NCI-H526 (cell line): ENCODE measurements around the gene SCN1B.
"Not testable (repeated sequence)": the region's sequence is repeated elsewhere in the genome, so short reads cannot be mapped to it uniquely, and the experiment has no call there.

ENCODE experiments used
- DNase-seq, 2 experiments: peaks; one replicate each; lab custom pipeline; 2025; lab: John Stamatoyannopoulos, UW

Gene SCN1B

DNA sequence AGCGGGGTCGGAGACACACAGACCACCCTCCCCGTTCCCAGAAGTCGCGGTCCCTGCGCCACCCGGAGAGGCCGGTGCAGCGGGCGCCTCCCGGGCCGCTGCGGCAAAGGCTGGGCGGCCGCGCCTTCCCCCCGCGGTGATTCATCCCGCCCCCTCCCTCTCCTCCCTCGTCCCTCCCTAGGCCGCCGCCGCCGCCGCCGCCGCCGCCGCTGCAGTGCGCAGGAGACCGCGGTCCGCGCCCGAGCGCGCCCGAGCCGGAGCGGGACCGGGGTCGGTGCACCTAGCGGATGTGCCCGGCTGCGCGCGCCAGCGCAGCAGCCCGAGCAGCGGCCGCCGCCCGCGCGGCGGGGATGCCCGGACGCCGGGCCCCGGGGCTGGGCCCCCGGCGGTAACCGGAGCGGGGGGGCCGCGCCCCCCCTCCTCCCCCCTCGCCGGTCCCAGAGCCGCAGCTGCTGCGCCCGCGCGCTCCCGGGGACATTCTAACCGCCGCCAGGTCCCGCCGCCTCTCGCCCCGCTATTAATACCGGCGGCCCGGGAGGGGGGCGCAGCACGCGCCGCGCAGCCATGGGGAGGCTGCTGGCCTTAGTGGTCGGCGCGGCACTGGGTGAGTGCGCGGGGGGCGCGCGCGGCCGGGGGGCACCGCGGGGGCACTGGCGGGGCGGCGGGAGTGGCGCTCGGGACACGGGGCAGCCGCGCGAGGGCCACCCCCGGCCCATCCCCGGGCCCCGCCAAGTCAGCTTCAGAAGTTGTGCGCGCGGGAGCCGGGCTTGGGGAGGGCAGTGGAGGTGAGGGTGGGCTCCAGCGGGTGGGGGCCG is at the start of gene SCN1B:
SCN1B (plus strand) TSS at position 214 of the 815 bp plus-strand sequence; CDS start at position 565, 351 bp downstream.
- peak in 1 of 2 experiments; percentile 83 for DNase-seq

DNA sequence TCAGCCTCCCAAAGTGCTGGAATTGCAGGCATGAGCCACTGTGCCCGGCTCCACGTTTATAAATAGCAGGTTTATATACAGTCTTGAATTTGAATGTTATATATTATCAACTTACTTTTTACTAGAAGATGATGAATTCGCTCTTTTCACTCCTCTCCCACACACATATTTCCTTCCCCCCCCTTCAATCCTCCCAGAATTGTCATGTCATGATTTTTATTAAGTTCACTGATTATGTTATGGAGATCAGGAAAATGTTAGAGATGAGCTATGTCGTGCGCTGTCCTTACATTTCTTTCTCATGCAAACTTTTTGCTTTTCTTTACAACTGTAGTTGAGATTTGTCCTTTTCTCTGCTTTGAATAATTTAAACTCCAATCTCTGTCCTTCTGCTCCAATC is 48.0 kb upstream of the SCN1B start:
- DNase-seq = no peak

- DNase-seq = no peak
Measured at GRCh38 chr19:34983786-34984185, 46.5 kb upstream of the SCN1B start.

- DNase-seq = no peak
Measured at GRCh38 chr19:34984287-34984686, 46.0 kb upstream of the SCN1B start.

GRCh38 chr19:34985249-34986022 is 44.8 kb upstream of the SCN1B start:
- no peak for DNase-seq

DNA sequence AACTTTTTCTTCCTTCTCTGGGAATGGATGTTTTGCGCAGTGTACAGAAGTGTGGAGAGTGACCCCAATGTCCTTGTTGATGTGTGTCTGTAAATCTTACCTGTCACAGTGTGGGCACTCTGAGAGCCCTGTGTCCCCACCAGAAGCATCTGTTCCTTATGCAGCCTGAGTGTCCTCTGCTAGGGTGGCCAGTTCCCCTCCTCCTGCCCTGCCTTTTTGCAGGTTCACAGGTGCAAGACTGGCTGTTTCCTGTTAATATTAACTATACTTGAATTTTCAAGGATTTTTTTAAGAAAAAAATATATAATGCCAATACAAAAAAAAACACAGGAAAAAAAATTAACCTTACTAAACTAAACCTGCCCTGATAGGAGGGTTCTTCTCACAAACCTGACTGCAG is 42.2 kb upstream of the SCN1B start:
- no peak for DNase-seq

GRCh38 chr19:34989298-34989697 is 41.0 kb upstream of the SCN1B start:
- no peak for DNase-seq

- DNase-seq = no peak
Measured at GRCh38 chr19:34990578-34991192, 39.6 kb upstream of the SCN1B start.

DNA sequence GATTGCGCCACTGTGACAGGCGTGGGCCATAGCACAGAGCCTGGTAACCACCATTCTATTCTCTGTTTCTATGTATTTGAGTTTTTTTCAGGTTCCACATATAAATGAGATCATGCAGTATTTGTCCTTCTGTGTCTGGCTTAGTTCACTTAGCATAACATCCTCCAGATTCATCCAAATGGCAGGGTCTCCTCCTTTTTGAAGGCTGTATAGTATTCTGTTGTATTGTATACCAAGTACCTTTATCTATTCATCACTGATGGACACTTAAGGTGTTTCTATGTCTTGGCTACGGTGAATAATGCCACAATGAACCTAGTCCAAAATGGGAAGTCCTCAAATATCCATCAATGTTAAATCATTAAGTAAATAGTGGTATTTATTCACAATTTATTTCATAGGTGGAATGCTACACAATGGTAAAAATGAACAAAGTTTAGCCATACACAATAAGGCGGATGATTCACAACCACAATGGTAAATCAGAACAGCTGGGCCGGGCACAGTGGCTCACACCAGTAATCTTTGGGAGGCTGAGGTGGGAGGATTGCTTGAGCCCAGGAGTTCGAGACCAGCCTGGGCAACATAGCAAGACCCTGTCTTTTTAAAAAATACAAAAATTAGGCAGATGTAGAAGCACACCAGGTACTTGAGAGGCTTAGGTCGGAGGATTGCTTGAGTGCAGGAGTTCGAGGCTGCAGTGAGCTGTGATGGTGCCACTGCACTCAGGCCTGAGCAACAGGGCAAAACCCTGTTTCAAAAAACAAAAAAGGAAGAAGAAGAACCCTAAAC is 38.5 kb upstream of the SCN1B start:
- DNase-seq = no peak

- DNase-seq = not testable (repeated sequence)
Measured at GRCh38 chr19:34992582-34992981, 37.7 kb upstream of the SCN1B start.

DNA sequence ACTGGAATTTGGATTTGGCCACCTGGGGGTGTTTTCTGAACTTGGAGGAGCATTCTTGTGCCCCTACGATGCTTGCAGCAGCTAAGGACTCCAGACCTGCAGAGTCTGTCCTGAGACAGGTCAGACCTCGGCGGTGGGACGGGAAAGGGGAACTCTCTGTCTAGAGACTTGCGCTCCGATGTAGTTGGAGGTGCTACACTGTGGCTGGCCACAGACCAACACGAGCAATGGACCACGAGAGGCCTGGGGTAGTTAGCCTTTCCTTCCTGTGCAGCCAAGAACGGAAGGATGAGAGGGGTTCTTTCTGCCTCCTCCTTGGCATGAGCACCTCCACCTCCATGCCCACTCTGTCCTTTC is 36.0 kb upstream of the SCN1B start:
- DNase-seq = no peak

GRCh38 chr19:34994643-34995541 is 35.4 kb upstream of the SCN1B start:
- DNase-seq = no peak

- no peak for DNase-seq
Measured at GRCh38 chr19:34995551-34995950, 34.7 kb upstream of the SCN1B start.

DNA sequence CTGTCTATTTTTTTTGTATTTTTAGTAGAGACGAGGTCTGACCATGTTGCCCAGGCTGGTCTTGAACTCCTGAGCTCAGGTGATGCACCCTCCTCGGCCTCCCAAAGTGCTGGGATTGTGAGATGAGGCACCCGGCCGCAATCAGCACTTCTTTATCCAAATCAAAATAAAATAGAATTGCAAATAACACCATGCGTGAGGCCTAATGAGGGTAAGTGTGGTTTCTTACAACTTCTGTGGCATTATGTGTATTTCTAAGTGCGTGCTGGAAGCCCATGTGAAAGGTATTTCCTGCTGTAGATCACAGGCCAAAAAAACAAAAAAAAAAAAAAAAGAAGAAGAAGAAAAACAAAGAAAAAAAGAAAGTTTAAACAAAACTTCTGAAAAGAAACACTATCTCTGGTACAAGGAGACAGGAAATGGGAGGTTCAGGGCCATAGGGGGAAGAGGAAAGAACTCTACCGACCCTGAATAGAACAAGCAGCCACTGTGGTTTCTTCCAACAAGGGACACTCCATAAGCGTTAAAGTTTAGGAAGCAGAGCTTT is 33.1 kb upstream of the SCN1B start:
- DNase-seq = no peak

- DNase-seq = not testable (repeated sequence)
Measured at GRCh38 chr19:34998224-34998623, 32.0 kb upstream of the SCN1B start.

DNA sequence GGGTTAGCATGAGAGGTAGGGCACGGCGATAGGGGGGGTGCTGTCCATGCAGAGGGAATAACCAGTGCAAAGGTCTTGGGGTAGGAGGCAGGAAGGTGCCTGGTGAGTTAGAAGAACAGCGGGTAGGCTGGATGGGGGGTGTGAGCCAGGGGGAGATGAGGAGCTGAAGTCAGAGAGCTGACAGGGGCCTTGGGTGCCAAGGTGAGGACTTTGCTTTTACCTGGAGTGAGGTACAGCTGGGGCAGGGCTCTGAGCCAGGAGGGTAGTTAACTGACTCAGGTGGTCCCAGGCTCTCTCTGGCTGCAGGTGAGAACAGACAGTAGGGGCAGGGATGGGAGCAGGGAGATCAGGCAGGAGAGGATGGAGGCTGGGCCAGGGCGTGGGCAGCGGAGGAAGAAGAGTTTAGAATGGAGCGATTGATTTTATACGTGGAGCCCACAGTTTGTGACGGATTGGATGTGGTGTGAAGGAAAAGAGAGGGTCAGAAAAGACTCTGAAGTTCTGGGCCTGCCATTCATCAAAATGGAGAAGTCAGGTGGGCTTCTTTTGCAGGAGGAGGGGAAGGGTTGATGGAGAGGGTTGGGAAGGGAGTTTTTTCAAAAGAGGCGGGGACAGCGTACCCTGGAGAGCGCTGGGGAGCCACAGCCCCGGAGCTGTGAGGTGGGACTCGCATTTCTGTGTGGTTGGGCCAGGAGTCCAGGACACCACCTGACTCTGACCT is 31.3 kb upstream of the SCN1B start:
- DNase-seq = peak in 1 of 2 experiments; percentile 17

DNA sequence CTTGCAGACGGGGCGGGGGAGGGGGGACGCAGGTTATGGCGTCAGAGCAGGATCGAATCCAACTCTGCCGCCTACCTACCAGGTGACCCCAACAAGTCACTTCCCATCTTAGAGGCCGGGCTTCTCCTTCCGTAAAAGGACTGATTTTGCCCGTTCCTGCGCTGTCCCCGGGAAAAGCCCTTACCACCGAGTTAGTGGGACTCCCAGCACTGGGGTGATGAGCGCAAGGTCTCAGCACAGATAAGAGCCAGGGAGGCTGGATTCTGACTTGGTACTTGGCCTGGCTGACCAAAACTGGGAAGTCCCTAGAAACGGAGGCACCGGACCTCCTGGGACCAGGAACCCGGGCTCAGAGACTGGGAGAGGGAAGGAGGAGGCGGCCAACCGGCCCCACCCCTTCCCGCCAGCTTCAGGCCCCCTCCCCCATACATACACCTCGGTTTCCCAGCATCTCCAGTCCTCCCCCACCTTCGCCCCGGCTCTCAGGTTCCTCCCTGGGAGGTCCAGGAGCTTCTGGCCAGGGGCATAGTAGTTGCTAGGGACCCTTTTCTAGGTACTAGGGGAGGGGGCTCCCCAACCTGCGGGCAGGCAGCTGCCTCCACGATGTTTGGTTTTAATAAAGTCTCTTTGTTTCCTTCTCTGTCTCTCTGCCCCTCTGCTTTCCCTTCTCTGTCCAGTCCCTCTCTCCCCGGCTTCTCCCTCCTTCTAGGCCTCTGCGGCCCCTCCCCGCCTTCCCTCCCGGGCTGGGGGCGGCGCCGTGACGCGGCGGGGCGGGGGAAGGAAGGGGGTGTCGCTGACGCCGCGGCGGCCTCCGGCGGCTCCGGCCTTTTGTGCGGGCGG is 30.6 kb upstream of the SCN1B start, which contains the start of gene GRAMD1A:
GRAMD1A (plus strand) TSS at position 826 of the 840 bp plus-strand sequence. CDS start 156 bp downstream, outside the sequence.
- DNase-seq = peak; percentile 81 to 93

- no peak for DNase-seq
Measured at GRCh38 chr19:35000338-35000646, 30.0 kb upstream of the SCN1B start.
